Myocyte (in vitro differentiated cells): Measurements from ENCODE around the gene RBBP7. TPM values are rescaled to one million over a fixed set of nuclear protein-coding genes. Genes with fewer than 3 reads are reported as not detected.

Source experiments
- DNase-seq: peaks from one replicate; pipeline ENCODE4 v3.0.0-alpha.2; 2012; ENCODE audit warnings: low read depth
- total RNA-seq: library from RNA; depleted of rRNA; stranded (reverse); fragments of >200 nt; gene quantifications from 2 replicates; pipeline ENCODE4 v1.2.3, GENCODE V29; 2014

Gene RBBP7
- total RNA-seq, 1 donor from 2014 or later, result 87.1 TPM

DNA sequence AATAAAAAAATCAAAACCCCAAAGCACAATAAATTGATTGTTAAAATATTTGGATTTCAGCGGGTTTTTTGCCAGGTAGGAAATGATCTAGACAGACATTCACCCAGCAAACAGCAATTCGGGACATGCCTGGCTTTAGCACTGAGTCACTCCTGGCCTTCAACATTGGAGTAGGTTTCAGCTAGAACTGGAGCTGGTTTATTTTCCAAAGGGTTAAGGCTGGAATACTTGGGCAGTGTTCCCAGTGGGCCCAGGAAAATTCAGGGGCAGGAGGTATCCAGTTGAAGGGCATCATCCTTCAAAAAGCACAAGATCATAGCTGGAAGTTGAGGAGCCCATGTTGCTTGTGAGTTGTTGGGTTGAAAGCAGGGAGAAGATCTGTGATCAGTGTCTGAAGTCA lies 42.9 kb downstream of the RBBP7 start:
- peak; percentile 6 for DNase-seq

DNA sequence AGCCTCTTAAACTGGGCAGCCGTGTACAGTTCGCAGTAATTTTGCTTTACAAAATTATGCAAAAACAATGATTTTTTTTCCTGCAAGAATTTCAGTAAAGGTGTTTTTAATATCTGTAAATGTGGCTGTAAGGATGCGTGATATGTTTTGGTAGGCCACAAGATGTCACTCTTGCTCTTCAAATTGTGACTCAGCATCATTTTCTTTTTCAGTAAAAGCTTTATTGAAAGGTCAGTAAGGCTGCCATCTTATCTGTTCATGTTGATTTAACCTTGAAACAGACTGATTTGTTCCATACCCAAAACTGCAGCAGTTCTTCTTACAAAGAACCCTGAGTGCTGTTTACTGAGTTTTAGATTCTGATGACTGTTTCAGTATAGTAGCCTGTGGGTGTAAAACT lies 44.0 kb downstream of the RBBP7 start:
- DNase-seq, result peak; percentile 36

DNA sequence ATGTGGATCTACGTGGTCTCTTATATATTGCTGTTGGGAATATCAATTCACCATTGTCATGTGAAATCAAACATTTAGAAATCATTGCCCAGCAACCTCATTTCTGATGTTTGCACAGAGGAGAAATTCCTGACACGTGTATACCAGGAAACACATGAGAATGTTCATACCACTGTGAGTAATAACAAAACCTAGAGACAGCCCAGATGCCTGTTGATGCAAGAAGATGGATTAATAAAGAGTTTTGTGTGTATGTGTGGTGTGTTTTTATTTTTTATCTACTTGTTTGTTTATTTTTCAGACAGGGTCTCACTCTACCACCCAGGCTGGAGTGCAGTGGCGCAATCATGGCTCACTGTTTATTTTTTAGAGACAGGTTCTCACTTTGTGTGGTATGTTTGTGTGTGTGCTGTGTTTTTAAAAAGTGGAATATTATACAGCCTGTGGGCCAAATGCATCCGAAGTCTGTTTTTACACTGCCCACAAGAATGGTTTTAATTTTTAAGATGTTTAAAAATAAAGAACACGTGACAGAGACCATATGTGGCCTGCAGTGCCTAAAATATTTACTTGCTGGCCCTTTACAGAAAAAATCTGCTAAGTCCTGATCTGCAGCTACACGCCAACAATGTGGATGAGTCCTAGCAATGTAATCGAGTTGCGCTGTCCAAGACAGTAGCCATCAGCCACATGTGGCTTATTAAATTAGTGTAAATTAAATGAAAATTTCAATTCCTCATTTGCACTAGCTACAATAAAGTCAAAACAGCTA lies 44.7 kb downstream of the RBBP7 start:
- DNase-seq, result no peak

DNA sequence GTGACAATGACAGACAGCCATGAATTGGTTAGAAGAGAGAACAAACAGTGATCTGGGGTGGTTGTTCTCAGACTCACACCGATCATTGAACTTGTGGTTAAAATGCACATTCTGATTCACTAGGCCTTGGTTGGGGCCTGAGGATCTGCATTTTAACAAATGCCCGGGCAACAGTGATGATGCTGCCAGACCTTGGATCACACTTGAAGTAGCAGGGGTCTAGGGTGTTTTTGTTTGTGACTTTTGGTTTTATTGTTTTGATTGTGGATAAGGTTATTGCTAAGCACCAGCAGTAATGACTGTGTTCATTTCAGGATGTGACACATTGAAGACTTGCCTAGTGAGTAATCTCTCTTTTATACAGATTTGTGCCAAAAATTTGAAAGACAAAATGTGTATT lies 47.4 kb downstream of the RBBP7 start:
- DNase-seq, result peak; percentile 4

DNA sequence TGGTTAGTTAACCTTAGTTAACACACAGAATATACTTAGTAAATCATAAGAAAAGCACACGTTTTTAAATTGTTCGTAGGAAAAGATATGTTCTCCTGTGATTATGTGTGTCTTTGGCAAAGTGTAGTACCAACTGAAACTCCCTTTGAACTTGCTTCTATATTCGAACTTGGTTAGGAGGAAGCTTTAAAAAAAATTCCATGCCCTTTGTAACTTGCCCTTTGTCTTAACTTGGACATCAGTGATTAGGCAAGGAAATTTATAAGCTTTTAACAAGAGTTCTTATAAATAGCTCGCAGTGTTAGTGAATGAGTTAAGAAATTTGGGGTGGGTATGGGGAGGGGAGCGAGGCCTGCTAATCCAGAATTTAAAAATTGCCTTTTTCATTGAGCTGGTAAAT lies 50.5 kb downstream of the RBBP7 start:
- no peak for DNase-seq

DNA sequence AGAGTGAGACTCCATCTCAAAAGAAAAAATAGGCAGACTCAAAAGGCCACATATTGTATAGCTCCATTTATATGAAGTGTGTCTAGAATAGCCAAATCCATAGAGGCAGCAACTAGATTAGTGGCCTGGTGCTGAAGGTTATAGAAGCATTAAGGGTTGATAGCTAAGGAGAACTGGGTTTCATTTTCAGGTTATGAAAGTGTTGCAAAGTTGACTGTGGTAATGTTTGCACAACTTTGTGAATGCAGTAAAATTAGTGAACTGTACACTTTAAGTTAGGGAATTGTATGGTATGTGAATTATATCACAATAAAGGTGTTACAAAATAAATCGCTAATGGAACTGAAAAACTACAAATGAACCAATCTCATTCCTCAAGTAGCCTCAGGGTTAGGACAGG lies 55.6 kb downstream of the RBBP7 start:
- DNase-seq, result no peak

DNA sequence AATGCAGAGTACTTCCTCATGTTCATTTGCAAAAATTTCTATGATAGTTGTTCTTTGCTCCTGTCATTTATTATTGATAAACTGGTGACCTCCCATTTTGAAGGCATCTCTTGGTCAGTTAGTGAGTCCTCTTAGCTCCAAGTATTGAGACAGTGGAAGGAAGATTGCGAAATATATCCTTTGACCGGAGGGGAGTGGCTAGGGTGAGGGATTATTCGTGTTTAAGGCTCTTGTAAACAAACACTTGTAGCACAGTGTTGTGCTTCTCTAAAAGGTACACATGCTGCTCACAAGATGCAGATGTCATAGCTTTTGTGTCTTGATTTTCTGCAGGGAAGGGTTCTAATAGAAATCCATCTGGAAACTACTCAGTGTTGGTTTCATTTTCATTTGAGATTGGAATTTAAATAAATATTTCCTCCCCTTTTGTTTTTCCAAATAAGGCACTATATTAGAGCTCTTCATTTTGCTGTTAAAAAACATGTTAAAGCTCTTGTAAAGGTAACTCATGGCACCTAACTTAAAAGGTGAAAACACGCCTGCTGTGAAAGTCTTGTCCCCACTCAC lies 62.1 kb downstream of the RBBP7 start:
- no peak for DNase-seq

DNA sequence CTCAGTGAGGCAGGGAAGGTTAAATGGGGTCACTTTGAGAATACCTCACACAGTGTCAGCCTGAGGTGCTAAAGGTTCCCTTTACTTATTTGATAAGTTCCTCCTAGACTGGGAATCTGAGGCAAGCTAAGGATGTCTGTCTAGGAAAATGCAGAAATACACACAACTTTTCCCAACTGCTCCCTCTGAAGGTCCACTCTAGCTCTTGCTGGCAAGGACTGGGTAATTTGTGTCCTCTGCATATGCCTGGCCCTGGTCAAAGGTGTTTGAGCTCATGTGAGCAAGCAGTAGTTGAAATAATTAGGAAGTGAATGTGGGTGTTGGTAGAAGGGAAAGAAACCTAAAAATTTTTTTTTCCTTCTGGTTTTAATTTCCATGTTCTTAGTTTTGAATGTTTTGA lies 62.6 kb downstream of the RBBP7 start:
- DNase-seq, result no peak

DNA sequence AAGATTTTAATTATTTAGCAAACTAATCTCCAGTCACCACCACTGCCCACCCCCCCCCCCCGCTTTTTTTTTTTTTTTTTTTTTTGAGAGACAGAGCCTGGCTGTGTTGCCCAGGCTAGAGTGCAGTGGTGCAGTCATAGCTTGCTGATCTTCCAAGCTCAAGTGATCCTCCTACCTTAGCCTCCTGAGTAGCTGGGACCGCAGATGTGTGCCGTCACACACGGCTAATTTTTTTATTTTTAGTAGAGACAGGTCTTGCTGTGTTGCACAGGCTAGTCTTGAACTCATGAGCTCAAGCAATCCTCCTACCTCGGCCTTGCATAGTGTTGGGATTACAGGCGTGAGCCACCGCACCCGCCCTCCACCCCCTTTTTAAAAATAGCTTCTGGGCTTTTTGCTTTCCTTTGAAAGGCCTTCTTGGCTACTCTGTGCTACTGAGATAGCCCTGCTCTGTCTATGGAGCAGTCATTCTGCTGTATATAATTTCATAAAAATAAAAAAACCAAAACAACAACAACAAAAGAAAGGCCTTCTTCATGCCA lies 65.2 kb downstream of the RBBP7 start:
- DNase-seq, result no peak

DNA sequence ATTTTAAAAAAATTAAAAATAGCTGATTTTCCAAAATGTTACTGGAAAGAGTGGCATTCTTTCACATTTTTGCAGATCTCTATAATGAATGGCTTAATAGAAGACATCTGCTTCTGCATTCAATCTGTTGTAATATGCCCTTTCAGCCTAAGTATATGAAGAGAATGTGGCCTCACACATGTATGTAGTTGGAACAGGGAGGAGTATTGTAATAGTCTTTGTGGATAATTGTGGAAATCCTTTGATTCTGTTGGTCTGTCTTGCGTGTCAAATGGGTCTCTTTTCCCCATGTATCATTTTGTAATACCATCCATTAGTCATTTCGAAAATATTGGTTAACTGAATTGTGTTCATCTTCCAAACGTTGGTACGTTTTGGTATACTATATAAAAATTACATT lies 72.3 kb downstream of the RBBP7 start:
- no peak for DNase-seq

DNA sequence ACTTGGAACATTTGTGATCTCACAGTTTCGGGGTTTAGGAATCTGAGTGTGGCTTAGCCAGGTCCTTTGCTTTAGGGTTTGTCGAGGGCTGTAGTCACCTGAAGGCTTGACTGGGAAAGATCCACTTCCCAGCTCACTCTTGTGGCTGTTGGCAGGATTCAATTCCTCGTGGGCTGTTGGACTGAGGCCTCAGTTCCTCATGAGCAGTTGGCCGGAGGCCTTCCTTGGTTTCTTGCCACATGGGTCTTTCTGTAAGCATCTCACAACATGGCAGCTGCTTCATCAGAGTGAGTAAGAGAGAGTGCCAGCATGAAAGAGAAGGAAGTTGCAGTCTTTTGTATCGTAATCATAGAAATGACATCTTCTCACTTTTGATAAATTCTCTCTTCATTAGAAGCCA lies 72.8 kb downstream of the RBBP7 start:
- peak; percentile 25 for DNase-seq

DNA sequence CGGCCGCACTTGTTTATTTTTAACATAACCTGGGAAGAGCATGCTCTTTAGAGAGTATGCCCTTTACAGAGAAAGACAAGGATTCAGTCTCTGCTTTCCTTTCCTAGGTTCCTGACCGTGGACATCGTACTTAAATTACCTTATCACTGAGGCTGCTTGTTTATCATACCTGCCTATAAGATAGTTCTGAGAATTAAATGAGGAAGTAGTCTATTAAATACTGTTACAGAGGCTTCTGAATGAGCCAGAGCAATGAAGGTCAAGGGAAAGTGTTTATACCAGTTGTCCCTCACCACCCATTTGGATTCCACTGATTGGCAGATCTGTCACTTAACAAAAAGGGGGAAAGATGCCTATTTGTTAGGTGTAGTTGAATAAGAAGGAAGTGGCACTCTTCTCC lies 73.9 kb downstream of the RBBP7 start:
- no peak for DNase-seq

Other genes with a start within 250 kb of the RBBP7 start
- gene S100G, start 220.2 kb downstream of the RBBP7 start, total RNA-seq, result not detected in 2 replicates
- gene CTPS2, start 157.7 kb downstream of the RBBP7 start, total RNA-seq, result 4.8 and 5.7 TPM in 2 replicates
- 15.6 and 18.5 TPM in 2 replicates for gene SYAP1, start 150.8 kb downstream of the RBBP7 start, total RNA-seq
- gene TXLNG, start 83.9 kb downstream of the RBBP7 start, total RNA-seq, result 5.8 and 6.3 TPM in 2 replicates
- gene REPS2, start 76.3 kb upstream of the RBBP7 start, total RNA-seq, result 2.1 and 4.9 TPM in 2 replicates